GM23338 (cell line): ENCODE results near the gene RNFT2. TPM values are rescaled to one million over a fixed set of nuclear protein-coding genes. Genes with fewer than 3 reads are reported as not detected.

Experiments
- ATAC-seq: fragments of 200-7000 bp; cut with Tn5 transposase; 3 replicates; pipeline ENCODE4 v1.9.1; 2020
- DNase-seq: peaks from one replicate; pipeline ENCODE4 v3.0.0-alpha.2; 2015; ENCODE audit warnings: low spot score
- H2AFZ ChIP-seq: fragments of 200-600 bp; sonication (generic); 2 replicates; pipeline ENCODE4 v1.8.0; 2016; ENCODE audit warnings: antibody characterized with exemption, mild to moderate bottlenecking, moderate library complexity
- H3F3A ChIP-seq: fragments of 200-600 bp; sonication (generic); replicated peaks from 2 replicates; pipeline ENCODE4 v1.8.0; 2017; ENCODE audit warnings: antibody characterized with exemption, mixed run types, low read depth
- H3K27ac ChIP-seq: fragments of 200-600 bp; sonication (generic); 2 replicates; pipeline ENCODE4 v1.6.1; 2016; ENCODE audit warnings: low read depth
- H3K27me3 ChIP-seq: fragments of 200-600 bp; sonication (generic); 2 replicates; pipeline ENCODE4 v1.8.0; 2016; ENCODE audit warnings: mild to moderate bottlenecking, mixed run types, moderate library complexity; ENCODE audit not compliant: insufficient read depth
- H3K36me3 ChIP-seq: fragments of 200-600 bp; sonication (generic); 2 replicates; pipeline ENCODE4 v1.8.0; 2016; ENCODE audit warnings: mild to moderate bottlenecking; ENCODE audit not compliant: insufficient read depth
- H3K4me1 ChIP-seq: fragments of 200-600 bp; sonication (generic); 2 replicates; pipeline ENCODE4 v1.8.0; 2016; ENCODE audit warnings: mild to moderate bottlenecking, moderate library complexity; ENCODE audit not compliant: insufficient read depth
- H3K4me2 ChIP-seq: fragments of 200-600 bp; sonication (generic); 2 replicates; pipeline ENCODE4 v1.7.1; 2017; ENCODE audit warnings: mixed run types
- H3K4me3 ChIP-seq: fragments of 200-600 bp; sonication (generic); 2 replicates; pipeline ENCODE4 v1.6.1; 2016; ENCODE audit warnings: mixed run types
- H3K79me2 ChIP-seq: fragments of 200-600 bp; sonication (generic); replicated peaks from 2 replicates; pipeline ENCODE4 v1.8.0; 2017; ENCODE audit warnings: mild to moderate bottlenecking; ENCODE audit not compliant: insufficient read depth
- H3K9me2 ChIP-seq: fragments of 200-600 bp; sonication (generic); 2 replicates; pipeline ENCODE4 v1.8.0; 2017; ENCODE audit not compliant: insufficient read depth
- H4K20me1 ChIP-seq: fragments of 200-600 bp; sonication (generic); replicated peaks from 2 replicates; pipeline ENCODE4 v1.8.0; 2017; ENCODE audit warnings: mild to moderate bottlenecking; ENCODE audit not compliant: insufficient read depth
- H3K27ac Mint-ChIP-seq: 2 replicates; pipeline ENCODE4 v1.8.0; 2020; ENCODE audit warnings: inconsistent platforms, mild to moderate bottlenecking, moderate library complexity, mixed read lengths
- H3K27me3 Mint-ChIP-seq: 3 replicates; pipeline ENCODE4 v1.8.0; 2022; ENCODE audit warnings: low read depth, mild to moderate bottlenecking, moderate library complexity, mixed read lengths, inconsistent platforms; ENCODE audit not compliant: insufficient read depth, poor library complexity
- H3K36me3 Mint-ChIP-seq: 3 replicates; pipeline ENCODE4 v1.8.0; 2021; ENCODE audit warnings: low read depth, mild to moderate bottlenecking, inconsistent platforms, moderate library complexity, mixed read lengths
- H3K4me1 Mint-ChIP-seq: 3 replicates; pipeline ENCODE4 v1.8.0; 2020; ENCODE audit warnings: mild to moderate bottlenecking, inconsistent platforms, mixed read lengths
- H3K4me3 Mint-ChIP-seq: 3 replicates; pipeline ENCODE4 v1.8.0; 2021; ENCODE audit warnings: moderate library complexity, mild to moderate bottlenecking, inconsistent platforms, mixed read lengths
- H3K9me3 Mint-ChIP-seq: 3 replicates; pipeline ENCODE4 v1.8.0; 2020; ENCODE audit warnings: moderate library complexity, mild to moderate bottlenecking, inconsistent platforms, mixed read lengths
- ETS1 ChIP-seq: IDR thresholded peaks from 2 replicates; pipeline ENCODE4 v1.6.1; 2016; ENCODE audit warnings: antibody characterized with exemption
- EZH2phosphoT487 ChIP-seq: fragments of 200-600 bp; sonication (generic); IDR thresholded peaks from one replicate; pipeline ENCODE4 v1.8.1; 2018; ENCODE audit warnings: antibody characterized with exemption; ENCODE audit not compliant: unreplicated experiment
- NANOG ChIP-seq: IDR thresholded peaks from 2 replicates; pipeline ENCODE4 v1.6.1; 2016; ENCODE audit warnings: antibody characterized with exemption, borderline replicate concordance
- STAT1 ChIP-seq: IDR thresholded peaks from one replicate; pipeline ENCODE4 v1.6.1; 2016; ENCODE audit warnings: antibody characterized with exemption; ENCODE audit not compliant: unreplicated experiment
- ZNF114 ChIP-seq: fragments of 250-450 bp; sonication (Bioruptor Pico); IDR thresholded peaks from 2 replicates; pipeline ENCODE4 v1.5.0; 2020; ENCODE audit warnings: mild to moderate bottlenecking, moderate library complexity
- ZNF331 ChIP-seq: fragments of 250-450 bp; sonication (Bioruptor Pico); IDR thresholded peaks from 2 replicates; pipeline ENCODE4 v1.5.0; 2020; ENCODE audit warnings: low read depth, mild to moderate bottlenecking, moderate library complexity
- ZNF462 ChIP-seq: fragments of 250-450 bp; sonication (Bioruptor Pico); IDR thresholded peaks from 2 replicates; pipeline ENCODE4 v1.5.0; 2020; ENCODE audit warnings: mild to moderate bottlenecking, moderate library complexity
- polyA plus RNA-seq: library from polyadenylated mRNA; unstranded; fragments of >200 nt; fragmentation: Nextera tagmentation; extraction: Ambion mirVana; gene quantifications from 2 replicates; pipeline ENCODE4 v1.2.1, GENCODE V29; 2016
- total RNA-seq: library from RNA; depleted of rRNA; stranded (reverse); fragments of >200 nt; shearing (Covaris generic); gene quantifications from 2 replicates; pipeline ENCODE4 v1.2.3, GENCODE V29; 2014

RNFT2 gene
- total and polyA plus RNA-seq, 2 experiments from 2014 or later, result 19.3 to 22.9 TPM

DNA sequence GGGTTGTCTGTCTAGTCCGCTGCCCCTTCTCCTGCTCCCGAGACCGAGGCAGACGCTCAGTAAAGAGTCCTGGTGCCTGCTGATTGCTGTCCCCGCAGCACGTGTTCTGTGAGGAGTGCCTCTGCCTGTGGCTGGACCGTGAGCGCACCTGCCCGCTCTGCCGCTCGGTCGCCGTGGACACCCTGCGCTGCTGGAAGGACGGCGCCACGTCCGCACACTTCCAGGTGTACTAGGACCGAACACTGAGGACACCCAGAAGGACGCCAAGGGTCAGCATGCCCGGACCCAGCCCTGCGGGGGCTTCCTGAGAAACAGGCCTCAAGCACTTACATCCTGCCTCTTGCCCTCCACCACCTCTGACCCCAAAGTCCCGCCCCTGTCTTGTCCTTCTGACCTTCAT lies 111.1 kb downstream of the RNFT2 start:
- Histone ChIP-seq H3K27me3 (no peaks in the 10 kb centered on the region), H4K20me1 (no peaks in the 10 kb centered on the region), H3K9me2 (no peaks in the 10 kb centered on the region), H3K27ac (no peak overlapping the region), H3K4me3 (no peak overlapping the region), H3K4me1 (no peaks in the 10 kb centered on the region), H2AFZ (no peak overlapping the region), H3K36me3 (0 out of 2 replicates have a peak, but pooled peaks cover 3% of the 10 kb centered on the region), H3K4me2 (no peak overlapping the region), H3K79me2 (no peaks in the 10 kb centered on the region), H3F3A (no peaks in the 10 kb centered on the region)
- Mint-ChIP-seq H3K27ac (no peak overlapping the region), H3K4me3 (no peak overlapping the region), H3K9me3 (no peaks in the 10 kb centered on the region), H3K36me3 (peaks cover 7% of the 10 kb centered on the region), H3K27me3 (peaks cover 5% of the 10 kb centered on the region), H3K4me1 (no peaks in the 10 kb centered on the region; the same call in 2 of the 3 replicates)
- no peak for DNase-seq
- no peak for TF ChIP-seq ETS1
- ATAC-seq, result no peak

GRCh38 chr12:116852303-116852702 lies 114.2 kb downstream of the RNFT2 start:
- Mint-ChIP-seq H3K4me1 (no peaks in the 10 kb centered on the region; the same call in 2 of the 3 replicates), H3K27ac (no peak overlapping the region), H3K9me3 (no peaks in the 10 kb centered on the region), H3K27me3 (peaks cover 5% of the 10 kb centered on the region), H3K36me3 (peaks cover 7% of the 10 kb centered on the region), H3K4me3 (no peak overlapping the region)
- DNase-seq, result no peak
- Histone ChIP-seq H3K27ac (no peak overlapping the region), H2AFZ (no peak overlapping the region), H3K4me2 (no peak overlapping the region), H3K36me3 (0 out of 2 replicates have a peak, but pooled peaks cover 3% of the 10 kb centered on the region), H3K4me1 (no peaks in the 10 kb centered on the region), H4K20me1 (no peaks in the 10 kb centered on the region), H3K79me2 (no peaks in the 10 kb centered on the region), H3K4me3 (no peak overlapping the region), H3K27me3 (no peaks in the 10 kb centered on the region), H3F3A (no peaks in the 10 kb centered on the region), H3K9me2 (no peaks in the 10 kb centered on the region)
- TF ChIP-seq NANOG, result no peak
- no peak for TF ChIP-seq EZH2phosphoT487
- TF ChIP-seq ZNF331 (CRISPR knock-in tag), result no peak
- TF ChIP-seq ZNF462 (CRISPR knock-in tag), result no peak
- no peak for TF ChIP-seq ZNF114 (CRISPR knock-in tag)
- TF ChIP-seq STAT1, result no peak
- no peak for ATAC-seq
